NCI-H2107 treated with DMSO at 0.1 percent for 48 hours (cell line): ENCODE measurements around the gene NIP7.
"Not testable (repeated sequence)": the region's sequence is repeated elsewhere in the genome, so short reads cannot be mapped to it uniquely, and the experiment has no call there.

ENCODE experiments used
- DNase-seq: peaks from one replicate; lab custom pipeline; 2025; ENCODE audit not compliant: unreplicated experiment; lab: John Stamatoyannopoulos, UW

NIP7 gene

GRCh38 chr16:69340095-69340644, 598 bp downstream of the NIP7 start:
- no peak for DNase-seq

GRCh38 chr16:69344171-69344570, 4.6 kb downstream of the NIP7 start:
- no peak for DNase-seq

- no peak for DNase-seq
Observed at GRCh38 chr16:69345923-69346322, 6.4 kb downstream of the NIP7 start.

- DNase-seq: no peak
Observed at GRCh38 chr16:69346683-69347082, 7.1 kb downstream of the NIP7 start.

- no peak for DNase-seq
Observed at GRCh38 chr16:69348222-69348621, 8.7 kb downstream of the NIP7 start.

- no peak for DNase-seq
Observed at GRCh38 chr16:69349536-69349935, 10.0 kb downstream of the NIP7 start.

GRCh38 chr16:69350536-69351133, 11.1 kb downstream of the NIP7 start:
- DNase-seq: no peak

- DNase-seq: no peak
Observed at GRCh38 chr16:69351309-69352027, 11.9 kb downstream of the NIP7 start, which contains the start of gene TMED6. TSS of gene TMED6 (minus strand) at chr16:69351786. CDS start at chr16:69351753, 33 bp downstream.

GRCh38 chr16:69360070-69360469, 20.5 kb downstream of the NIP7 start:
- DNase-seq: not testable (repeated sequence)

- no peak for DNase-seq
Observed at GRCh38 chr16:69363281-69363717, 23.7 kb downstream of the NIP7 start.

GRCh38 chr16:69364088-69364487, 24.5 kb downstream of the NIP7 start:
- no peak for DNase-seq

- DNase-seq: no peak
Observed at GRCh38 chr16:69365901-69366300, 26.3 kb downstream of the NIP7 start.

- DNase-seq: no peak
Observed at GRCh38 chr16:69366431-69366830, 26.9 kb downstream of the NIP7 start.

GRCh38 chr16:69367980-69368379, 28.4 kb downstream of the NIP7 start:
- DNase-seq: no peak

- no peak for DNase-seq
Observed at GRCh38 chr16:69368866-69369265, 29.3 kb downstream of the NIP7 start.

- DNase-seq: no peak
Observed at GRCh38 chr16:69371564-69371963, 32.0 kb downstream of the NIP7 start.

GRCh38 chr16:69373019-69373418, 33.4 kb downstream of the NIP7 start:
- no peak for DNase-seq

GRCh38 chr16:69376393-69377059, 37.0 kb downstream of the NIP7 start:
- DNase-seq: no peak

- DNase-seq: no peak
Observed at GRCh38 chr16:69378036-69378435, 38.5 kb downstream of the NIP7 start.

GRCh38 chr16:69378760-69379159, 39.2 kb downstream of the NIP7 start:
- no peak for DNase-seq

GRCh38 chr16:69381231-69381630, 41.7 kb downstream of the NIP7 start:
- DNase-seq: no peak

GRCh38 chr16:69382421-69382820, 42.8 kb downstream of the NIP7 start:
- DNase-seq: no peak
